ENCODE data around the gene KRT77. TPM values are rescaled to one million over a fixed set of nuclear protein-coding genes. Genes with fewer than 3 reads are reported as not detected.

Gene KRT77
- total RNA-seq, 2 donors from 2014 or later = not detected

- DNase-seq = no peak
- no peaks in the 10 kb centered on the region for H3K27me3 ChIP-seq
- intact Hi-C loops (cut with DNase I) = no loop called here
Measured at GRCh38 chr12:52745554-52745953, 42.2 kb upstream of the KRT77 start.

GRCh38 chr12:52744493-52745156 is 41.3 kb upstream of the KRT77 start:
- no peak for DNase-seq
- no peaks in the 10 kb centered on the region for H3K4me1 ChIP-seq
- no peak for TF ChIP-seq CTCF (IDR thresholded peaks at IDR 0.05)
- no peak overlapping the region for H3K27ac ChIP-seq
- no peak overlapping the region for H3K9ac ChIP-seq (ENCODE audit: low read depth in 2 of 2, low read length in 2 of 2)
- no peak overlapping the region for H3K4me3 ChIP-seq
- no peaks in the 10 kb centered on the region for H3K9me3 ChIP-seq
- intact Hi-C loops (cut with DNase I) = no loop called here
- H3K36me3 ChIP-seq = no peaks in the 10 kb centered on the region
- no peaks in the 10 kb centered on the region for H3K27me3 ChIP-seq

More at GRCh38 chr12:52745554-52745953, 42.2 kb upstream of the KRT77 start:
- Histone ChIP-seq H3K4me3 (no peak overlapping the region), H3K9me3 (no peaks in the 10 kb centered on the region), H3K36me3 (no peaks in the 10 kb centered on the region), H3K4me1 (no peaks in the 10 kb centered on the region), H3K27ac (no peak overlapping the region), H3K9ac (ENCODE audit: low read depth in 2 of 2, low read length in 2 of 2) (no peak overlapping the region)
- no peak for TF ChIP-seq CTCF (IDR thresholded peaks at IDR 0.05)

GRCh38 chr12:52742822-52743457 is 39.6 kb upstream of the KRT77 start:
- no peak for TF ChIP-seq CTCF (IDR thresholded peaks at IDR 0.05)
- Histone ChIP-seq H3K9me3 (no peaks in the 10 kb centered on the region), H3K4me1 (no peaks in the 10 kb centered on the region), H3K27me3 (no peaks in the 10 kb centered on the region), H3K4me3 (no peak overlapping the region), H3K9ac (ENCODE audit: low read depth in 2 of 2, low read length in 2 of 2) (no peak overlapping the region), H3K27ac (no peak overlapping the region), H3K36me3 (no peaks in the 10 kb centered on the region)
- intact Hi-C loops (cut with DNase I) = no loop called here
- DNase-seq = no peak

GRCh38 chr12:52742196-52742580 is 38.9 kb upstream of the KRT77 start:
- Histone ChIP-seq H3K27ac (no peak overlapping the region), H3K9ac (ENCODE audit: low read depth in 2 of 2, low read length in 2 of 2) (no peak overlapping the region), H3K9me3 (no peaks in the 10 kb centered on the region), H3K36me3 (no peaks in the 10 kb centered on the region), H3K4me1 (no peaks in the 10 kb centered on the region), H3K4me3 (no peak overlapping the region), H3K27me3 (no peaks in the 10 kb centered on the region)
- no peak for DNase-seq
- no peak for TF ChIP-seq CTCF (IDR thresholded peaks at IDR 0.05)
- intact Hi-C loops (cut with DNase I) = no loop called here

- no peak for TF ChIP-seq CTCF (IDR thresholded peaks at IDR 0.05)
- Histone ChIP-seq H3K36me3 (no peaks in the 10 kb centered on the region), H3K4me1 (no peaks in the 10 kb centered on the region), H3K4me3 (no peak overlapping the region), H3K27me3 (no peaks in the 10 kb centered on the region), H3K9ac (ENCODE audit: low read depth in 2 of 2, low read length in 2 of 2) (no peak overlapping the region), H3K27ac (no peak overlapping the region), H3K9me3 (no peaks in the 10 kb centered on the region)
- DNase-seq = peak; percentile 69
- intact Hi-C loops (cut with DNase I) = no loop called here
Measured at GRCh38 chr12:52741375-52742195, 38.3 kb upstream of the KRT77 start.
